ENCODE results near the gene ETNK2. TPM values are rescaled to one million over a fixed set of nuclear protein-coding genes. Genes with fewer than 3 reads are reported as not detected.

The ETNK2 gene
- total and polyA plus RNA-seq, 2 of the 13 experiments (the other 11 are each of a cell fraction or from before 2014, with no cell fraction given) = 15.5 to 42.8 TPM

GRCh38 chr1:204093421-204093717, 58.5 kb downstream of the ETNK2 start (continued):
- TF ChIP-seq, protein P1, sequence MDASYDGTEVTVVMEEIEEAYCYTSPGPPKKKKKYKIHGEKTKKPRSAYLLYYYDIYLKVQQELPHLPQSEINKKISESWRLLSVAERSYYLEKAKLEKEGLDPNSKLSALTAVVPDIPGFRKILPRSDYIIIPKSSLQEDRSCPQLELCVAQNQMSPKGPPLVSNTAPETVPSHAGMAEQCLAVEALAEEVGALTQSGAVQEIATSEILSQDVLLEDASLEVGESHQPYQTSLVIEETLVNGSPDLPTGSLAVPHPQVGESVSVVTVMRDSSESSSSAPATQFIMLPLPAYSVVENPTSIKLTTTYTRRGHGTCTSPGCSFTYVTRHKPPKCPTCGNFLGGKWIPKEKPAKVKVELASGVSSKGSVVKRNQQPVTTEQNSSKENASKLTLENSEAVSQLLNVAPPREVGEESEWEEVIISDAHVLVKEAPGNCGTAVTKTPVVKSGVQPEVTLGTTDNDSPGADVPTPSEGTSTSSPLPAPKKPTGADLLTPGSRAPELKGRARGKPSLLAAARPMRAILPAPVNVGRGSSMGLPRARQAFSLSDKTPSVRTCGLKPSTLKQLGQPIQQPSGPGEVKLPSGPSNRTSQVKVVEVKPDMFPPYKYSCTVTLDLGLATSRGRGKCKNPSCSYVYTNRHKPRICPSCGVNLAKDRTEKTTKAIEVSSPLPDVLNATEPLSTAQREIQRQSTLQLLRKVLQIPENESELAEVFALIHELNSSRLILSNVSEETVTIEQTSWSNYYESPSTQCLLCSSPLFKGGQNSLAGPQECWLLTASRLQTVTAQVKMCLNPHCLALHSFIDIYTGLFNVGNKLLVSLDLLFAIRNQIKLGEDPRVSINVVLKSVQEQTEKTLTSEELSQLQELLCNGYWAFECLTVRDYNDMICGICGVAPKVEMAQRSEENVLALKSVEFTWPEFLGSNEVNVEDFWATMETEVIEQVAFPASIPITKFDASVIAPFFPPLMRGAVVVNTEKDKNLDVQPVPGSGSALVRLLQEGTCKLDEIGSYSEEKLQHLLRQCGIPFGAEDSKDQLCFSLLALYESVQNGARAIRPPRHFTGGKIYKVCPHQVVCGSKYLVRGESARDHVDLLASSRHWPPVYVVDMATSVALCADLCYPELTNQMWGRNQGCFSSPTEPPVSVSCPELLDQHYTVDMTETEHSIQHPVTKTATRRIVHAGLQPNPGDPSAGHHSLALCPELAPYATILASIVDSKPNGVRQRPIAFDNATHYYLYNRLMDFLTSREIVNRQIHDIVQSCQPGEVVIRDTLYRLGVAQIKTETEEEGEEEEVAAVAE (CRISPR knock-in tag; IDR thresholded peaks at IDR 0.05; ENCODE audit: borderline replicate concordance) = no peak
- TF ChIP-seq CSRNP2 (CRISPR knock-in tag; conservative IDR thresholded peaks at IDR 0.05; ENCODE audit: low read depth) (no peak), SRSF9 (IDR thresholded peaks at IDR 0.05; ENCODE audit: borderline replicate concordance, insufficient read depth, low read depth, low read length, poor library complexity, severe bottlenecking) (no peak), ATF4 (CRISPR knock-in tag; IDR thresholded peaks at IDR 0.05) (peak in 1 of 2 experiments; percentile 63; a peak in 2 of 4 replicates), E2F1 (CRISPR knock-in tag; IDR thresholded peaks at IDR 0.05) (no peak), PRDM10 (CRISPR knock-in tag; IDR thresholded peaks at IDR 0.05; ENCODE audit: low read depth) (no peak), ZEB1 (IDR thresholded peaks at IDR 0.05; ENCODE audit: insufficient replicate concordance, low read depth) (peak; percentile 28), TAF15 (IDR thresholded peaks at IDR 0.05; ENCODE audit: low read depth, low read length, poor library complexity, severe bottlenecking) (no peak), SETDB1 (CRISPR knock-in tag; IDR thresholded peaks at IDR 0.05; ENCODE audit: borderline replicate concordance) (no peak), ATM (IDR thresholded peaks at IDR 0.05; ENCODE audit: borderline replicate concordance) (no peak), RAD51 (IDR thresholded peaks at IDR 0.05; ENCODE audit: borderline replicate concordance) (no peak), ZNF296 (CRISPR knock-in tag; conservative IDR thresholded peaks at IDR 0.05) (no peak), ZNF496 (CRISPR knock-in tag; IDR thresholded peaks at IDR 0.05; ENCODE audit: insufficient replicate concordance) (no peak), AGO2 (optimal IDR thresholded peaks at IDR 0.05; ENCODE audit: low read depth, low read length) (no peak), HDAC6 (IDR thresholded peaks at IDR 0.05; ENCODE audit: low read depth, low read length) (no peak)
